Esophagus squamous epithelium (tissue), 4 donors: ENCODE measurements around the gene CUL3.

Source experiments
- POLR2A ChIP-seq, 4 donors: fragments of 450-650 bp; IDR thresholded peaks; one replicate each; pipeline ENCODE4 v1.6.1; 2017; ENCODE audit warnings: antibody characterized with exemption in 4 of 4, mild to moderate bottlenecking in 4 of 4, moderate library complexity in 3 of 4
- TF ChIP-seq, protein P1 (sequence below), 6 experiments: fragments of 450-650 bp in 4 of 6; fragments of 200-600 bp in 2 of 6; sonication (generic) in 2 of 6; IDR thresholded peaks; one replicate each; pipeline ENCODE4 v1.5.1; 2016 to 2019; ENCODE audit warnings: antibody characterized with exemption in 6 of 6, mild to moderate bottlenecking in 4 of 6, moderate library complexity in 4 of 6

DNA sequence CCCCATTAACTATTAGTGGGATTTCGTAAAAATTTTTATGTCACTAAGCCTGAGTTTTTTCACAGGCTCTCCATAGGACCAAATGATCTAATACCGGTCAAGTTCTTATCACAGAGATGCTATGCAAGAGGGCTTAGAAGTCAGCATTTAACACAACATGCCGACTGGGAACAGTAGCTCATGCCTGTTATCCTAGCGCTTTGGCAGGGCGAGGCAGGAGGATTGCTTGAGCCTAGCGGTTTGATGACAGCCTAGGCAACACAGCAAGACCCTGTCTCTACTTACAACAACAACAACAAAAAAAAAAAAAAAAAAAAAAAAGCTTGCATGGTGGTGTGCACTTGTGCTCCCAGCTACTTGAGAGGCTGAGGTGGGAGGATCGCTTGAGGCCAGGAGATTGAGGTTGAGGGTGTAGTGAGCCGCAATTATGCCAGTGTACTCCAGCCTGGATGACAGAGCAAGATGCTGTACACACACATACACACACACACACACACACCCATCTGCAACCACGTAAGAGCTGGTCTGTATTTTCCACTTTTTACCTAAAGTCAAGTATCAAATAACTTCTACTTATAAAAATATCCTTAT is 115.7 kb downstream of the CUL3 start:
- TF ChIP-seq, protein P1, sequence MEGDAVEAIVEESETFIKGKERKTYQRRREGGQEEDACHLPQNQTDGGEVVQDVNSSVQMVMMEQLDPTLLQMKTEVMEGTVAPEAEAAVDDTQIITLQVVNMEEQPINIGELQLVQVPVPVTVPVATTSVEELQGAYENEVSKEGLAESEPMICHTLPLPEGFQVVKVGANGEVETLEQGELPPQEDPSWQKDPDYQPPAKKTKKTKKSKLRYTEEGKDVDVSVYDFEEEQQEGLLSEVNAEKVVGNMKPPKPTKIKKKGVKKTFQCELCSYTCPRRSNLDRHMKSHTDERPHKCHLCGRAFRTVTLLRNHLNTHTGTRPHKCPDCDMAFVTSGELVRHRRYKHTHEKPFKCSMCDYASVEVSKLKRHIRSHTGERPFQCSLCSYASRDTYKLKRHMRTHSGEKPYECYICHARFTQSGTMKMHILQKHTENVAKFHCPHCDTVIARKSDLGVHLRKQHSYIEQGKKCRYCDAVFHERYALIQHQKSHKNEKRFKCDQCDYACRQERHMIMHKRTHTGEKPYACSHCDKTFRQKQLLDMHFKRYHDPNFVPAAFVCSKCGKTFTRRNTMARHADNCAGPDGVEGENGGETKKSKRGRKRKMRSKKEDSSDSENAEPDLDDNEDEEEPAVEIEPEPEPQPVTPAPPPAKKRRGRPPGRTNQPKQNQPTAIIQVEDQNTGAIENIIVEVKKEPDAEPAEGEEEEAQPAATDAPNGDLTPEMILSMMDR (IDR thresholded peaks at IDR 0.05): no peak
- no peak for TF ChIP-seq POLR2A (IDR thresholded peaks at IDR 0.05)
